Neural progenitor cell (in vitro differentiated cells): ENCODE data around the gene HNRNPA0.

ENCODE experiments used
- CTCF ChIP-seq: fragments of 200-600 bp; sonication (generic); IDR thresholded peaks from 2 replicates; pipeline ENCODE4 v1.5.1; 2017; ENCODE audit warnings: antibody characterized with exemption, mild to moderate bottlenecking
- EZH2 ChIP-seq: fragments of 200-600 bp; sonication (generic); IDR thresholded peaks from 2 replicates; pipeline ENCODE4 v1.6.1; 2017; ENCODE audit warnings: antibody characterized with exemption, mild to moderate bottlenecking, moderate library complexity
- EZH2phosphoT487 ChIP-seq: fragments of 200-600 bp; sonication (generic); IDR thresholded peaks from 2 replicates; pipeline ENCODE4 v1.6.1; 2017; ENCODE audit warnings: antibody characterized with exemption

DNA sequence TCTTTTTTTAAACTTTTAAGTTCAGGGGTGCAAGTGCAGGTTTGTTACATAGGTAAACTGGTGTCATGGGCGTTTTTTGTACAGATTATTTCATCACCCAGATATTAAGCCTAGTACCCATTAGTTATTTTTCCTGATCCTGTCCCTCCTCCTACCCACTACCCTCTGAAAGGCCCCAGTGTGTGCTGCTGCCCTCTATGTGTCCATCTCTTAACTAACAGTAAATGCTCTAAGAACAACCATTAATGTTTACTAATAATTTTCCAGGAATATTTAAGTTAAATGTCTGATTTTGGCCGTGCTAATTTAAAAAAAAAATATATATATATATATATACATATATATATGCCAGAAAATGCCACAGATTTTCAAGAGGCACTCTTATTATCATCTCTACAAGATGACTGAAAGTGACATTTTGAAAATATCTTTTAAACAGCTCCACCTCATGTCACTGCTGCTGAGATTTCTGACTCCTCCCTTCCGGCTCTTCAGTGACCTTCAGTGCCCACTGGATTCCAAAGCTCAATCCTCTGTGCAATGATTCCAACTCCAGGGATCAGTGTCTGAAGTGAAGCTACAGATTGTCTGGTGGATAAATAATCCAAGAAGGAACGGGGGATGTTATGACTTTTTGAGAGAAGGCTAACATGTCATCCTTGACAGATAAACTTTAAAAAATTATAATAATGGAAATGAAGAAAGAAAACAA, 46.7 kb upstream of the HNRNPA0 start:
- TF ChIP-seq CTCF: peak; percentile 2
- TF ChIP-seq EZH2: no peak
- TF ChIP-seq EZH2phosphoT487: no peak
